HG03378 (cell line): ENCODE results near the gene PUS10.
"Not testable (repeated sequence)": the region's sequence is repeated elsewhere in the genome, so short reads cannot be mapped to it uniquely, and the experiment has no call there.

ENCODE experiments used
- ATAC-seq: cut with Tn5 transposase; IDR thresholded peaks from one replicate; pipeline ENCODE4 v1.9.1; 2021; ENCODE audit warnings: mild to moderate bottlenecking, moderate library complexity; ENCODE audit not compliant: unreplicated experiment

PUS10 gene

DNA sequence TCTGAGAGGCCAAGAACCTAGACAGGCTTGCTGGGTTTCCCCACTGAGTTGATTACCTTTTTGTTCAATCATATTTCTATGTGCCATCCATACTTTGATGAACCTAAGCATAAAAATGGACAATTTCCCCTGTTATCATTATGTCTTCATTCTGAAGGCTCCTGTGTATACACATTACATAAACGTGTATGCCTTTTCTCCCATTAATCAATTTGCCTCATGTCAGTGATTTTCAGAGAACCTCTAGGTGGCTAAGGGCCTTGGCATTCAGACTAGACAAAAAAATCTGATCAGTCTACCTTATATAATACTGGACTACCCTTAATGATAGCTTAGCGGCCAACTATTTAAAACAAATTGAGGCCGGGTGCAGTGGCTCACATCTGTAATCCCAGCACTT lies 4.7 kb downstream of the PUS10 start:
- ATAC-seq: no peak

- not testable (repeated sequence) for ATAC-seq
Measured at GRCh38 chr2:61012303-61012702, 5.8 kb downstream of the PUS10 start.

GRCh38 chr2:61011678-61012077 lies 6.4 kb downstream of the PUS10 start:
- ATAC-seq: no peak

GRCh38 chr2:61009355-61009754 lies 8.7 kb downstream of the PUS10 start:
- no peak for ATAC-seq

DNA sequence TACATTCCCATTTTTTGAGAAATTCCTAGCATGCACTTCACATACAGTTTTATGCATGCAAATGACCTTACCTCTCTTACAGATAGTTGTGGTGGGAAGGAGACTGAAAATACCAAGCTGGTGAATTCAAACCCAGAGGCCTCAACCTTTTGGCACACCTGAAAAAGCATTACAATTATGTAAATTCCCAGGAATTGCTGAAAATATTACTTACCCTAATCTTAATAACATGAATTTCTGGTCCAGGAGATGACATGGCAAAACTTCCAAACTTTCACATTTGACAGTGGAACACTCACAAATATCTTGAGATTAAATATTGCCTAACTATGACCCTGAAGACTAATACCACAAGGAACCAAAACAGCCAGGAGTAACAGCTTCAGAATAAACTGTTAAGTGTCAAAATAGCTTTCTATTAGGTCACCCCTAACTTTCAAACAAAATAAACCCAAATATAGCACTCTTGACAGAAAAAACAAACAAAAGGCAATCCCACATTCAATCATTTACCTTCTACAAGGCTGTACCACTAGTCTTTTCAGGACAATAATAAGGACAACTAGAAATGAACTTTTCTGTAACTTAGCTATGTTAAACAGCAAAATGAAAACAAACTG lies 11.5 kb downstream of the PUS10 start:
- no peak for ATAC-seq

GRCh38 chr2:61005736-61006135 lies 12.3 kb downstream of the PUS10 start:
- no peak for ATAC-seq

DNA sequence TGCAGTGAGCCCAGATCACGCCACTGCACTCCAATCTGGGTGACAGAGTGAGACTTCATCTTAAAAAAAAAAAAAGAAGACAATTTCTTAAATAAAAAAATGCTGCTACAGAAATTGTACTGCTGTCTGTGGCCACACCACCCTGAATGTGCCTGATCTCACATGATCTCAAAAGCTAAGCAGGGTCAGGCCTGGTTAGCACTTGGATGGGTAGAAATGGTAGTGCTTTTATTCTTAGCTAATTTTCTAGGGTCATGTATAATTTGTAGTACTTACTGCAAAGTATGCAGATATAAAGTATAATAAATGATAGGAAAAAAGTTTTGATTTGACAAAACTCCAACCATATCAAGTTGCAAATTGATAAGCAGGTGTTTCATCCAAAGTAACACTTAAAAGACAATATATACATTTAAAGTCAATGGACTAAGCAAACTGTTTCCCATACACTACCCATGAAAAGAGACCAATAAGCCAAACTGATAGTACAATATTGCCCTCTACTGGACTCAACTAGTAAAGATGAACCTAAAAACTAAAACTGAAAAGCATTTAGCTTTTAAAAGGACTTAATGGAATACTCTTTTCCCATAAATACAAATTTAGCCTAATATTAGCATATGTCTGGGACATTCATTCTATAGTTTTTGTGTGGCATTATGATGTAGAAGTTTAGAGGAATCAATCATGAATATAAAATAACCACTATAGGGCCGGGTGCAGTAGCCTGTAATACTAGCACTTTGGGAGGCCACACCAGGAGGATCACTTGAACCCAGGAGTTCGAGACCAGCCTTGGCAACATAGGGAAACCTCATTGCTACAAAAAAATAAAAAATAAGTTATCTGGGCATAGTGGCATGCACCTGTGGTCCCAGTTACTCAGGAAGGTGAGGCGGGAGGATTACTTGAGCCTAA lies 19.2 kb downstream of the PUS10 start:
- ATAC-seq: peak; percentile 64

DNA sequence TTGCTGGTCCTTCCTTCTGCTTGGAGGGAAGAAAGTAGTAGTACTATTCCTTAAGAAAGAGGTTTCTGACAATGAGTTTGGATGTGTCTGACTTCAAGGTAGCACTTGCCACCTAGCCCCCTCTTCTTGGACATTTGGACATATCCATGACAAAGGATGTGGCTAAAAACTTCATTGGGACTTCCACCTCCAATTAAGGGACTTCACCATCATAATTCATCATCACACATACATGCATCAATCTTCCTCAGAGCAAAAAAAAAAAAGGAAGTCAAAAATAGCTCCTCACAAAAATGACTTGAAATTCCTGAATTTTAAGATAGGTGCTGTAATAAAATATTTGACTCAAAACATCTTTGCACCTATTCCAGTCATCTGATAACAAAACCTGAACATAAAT lies 23.9 kb downstream of the PUS10 start:
- ATAC-seq: no peak

DNA sequence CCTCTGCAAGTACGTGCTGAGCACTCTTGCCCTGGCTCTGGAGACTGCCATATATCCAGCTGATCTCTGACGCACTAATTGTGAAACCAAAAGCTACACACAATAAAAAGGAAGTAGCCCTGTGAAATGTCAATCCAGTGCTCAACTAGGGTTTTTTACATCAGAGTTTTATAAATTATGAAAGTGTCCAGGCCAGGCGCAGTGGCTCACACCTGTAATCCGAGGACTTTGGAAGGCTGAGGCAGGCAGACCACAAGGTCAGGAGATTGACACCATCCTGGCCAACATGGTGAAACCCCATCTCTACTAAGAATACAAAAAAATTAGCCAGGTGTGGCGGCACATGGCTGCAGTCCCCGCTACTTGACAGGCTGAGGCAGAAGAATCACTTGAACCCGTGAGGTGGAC lies 25.1 kb downstream of the PUS10 start:
- ATAC-seq: peak; percentile 97

GRCh38 chr2:60991644-60992043 lies 26.4 kb downstream of the PUS10 start:
- ATAC-seq: no peak

GRCh38 chr2:60989259-60989658 lies 28.8 kb downstream of the PUS10 start:
- no peak for ATAC-seq

GRCh38 chr2:60987656-60988055 lies 30.4 kb downstream of the PUS10 start:
- not testable (repeated sequence) for ATAC-seq

GRCh38 chr2:60987041-60987440 lies 31.0 kb downstream of the PUS10 start:
- no peak for ATAC-seq

- peak; percentile 70 for ATAC-seq
Measured at GRCh38 chr2:60984720-60985119, 33.3 kb downstream of the PUS10 start.

GRCh38 chr2:60982066-60982465 lies 36.0 kb downstream of the PUS10 start:
- not testable (repeated sequence) for ATAC-seq

DNA sequence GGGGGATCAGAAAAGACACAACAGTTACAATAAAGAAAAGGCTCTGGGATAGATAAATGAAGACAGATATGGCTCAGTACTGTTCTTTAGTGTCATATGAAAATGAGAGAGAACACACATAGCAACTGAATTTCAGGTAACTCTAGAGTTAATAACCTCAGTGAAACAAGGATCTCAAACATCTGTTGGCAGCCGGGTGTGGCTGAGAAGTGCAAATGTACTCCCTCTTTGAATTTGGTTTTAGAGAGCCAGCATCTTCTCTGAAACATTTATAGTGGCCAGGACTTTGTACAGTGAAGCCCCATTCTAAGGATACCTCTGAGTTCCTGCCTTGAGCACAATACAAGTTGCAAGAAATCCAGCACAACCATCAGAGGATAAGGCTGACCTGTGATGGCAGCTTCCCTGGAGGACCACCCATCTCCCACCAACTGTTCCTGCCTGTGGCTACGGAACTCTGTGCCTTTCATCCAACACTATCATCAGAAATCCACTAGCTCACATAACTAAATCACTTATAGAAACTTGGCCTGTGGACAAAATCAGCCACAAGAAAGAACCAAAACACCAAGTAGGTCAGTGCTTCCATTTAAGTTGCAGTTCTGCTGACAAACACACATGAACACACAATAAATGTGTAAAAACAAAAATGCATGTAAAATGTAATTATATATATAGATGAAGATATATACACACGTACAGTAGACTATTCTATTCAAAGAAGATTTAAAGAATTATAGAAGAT lies 37.8 kb downstream of the PUS10 start:
- ATAC-seq: no peak

GRCh38 chr2:60979231-60979630 lies 38.8 kb downstream of the PUS10 start:
- ATAC-seq: no peak

GRCh38 chr2:60977562-60977895 lies 40.5 kb downstream of the PUS10 start:
- no peak for ATAC-seq

DNA sequence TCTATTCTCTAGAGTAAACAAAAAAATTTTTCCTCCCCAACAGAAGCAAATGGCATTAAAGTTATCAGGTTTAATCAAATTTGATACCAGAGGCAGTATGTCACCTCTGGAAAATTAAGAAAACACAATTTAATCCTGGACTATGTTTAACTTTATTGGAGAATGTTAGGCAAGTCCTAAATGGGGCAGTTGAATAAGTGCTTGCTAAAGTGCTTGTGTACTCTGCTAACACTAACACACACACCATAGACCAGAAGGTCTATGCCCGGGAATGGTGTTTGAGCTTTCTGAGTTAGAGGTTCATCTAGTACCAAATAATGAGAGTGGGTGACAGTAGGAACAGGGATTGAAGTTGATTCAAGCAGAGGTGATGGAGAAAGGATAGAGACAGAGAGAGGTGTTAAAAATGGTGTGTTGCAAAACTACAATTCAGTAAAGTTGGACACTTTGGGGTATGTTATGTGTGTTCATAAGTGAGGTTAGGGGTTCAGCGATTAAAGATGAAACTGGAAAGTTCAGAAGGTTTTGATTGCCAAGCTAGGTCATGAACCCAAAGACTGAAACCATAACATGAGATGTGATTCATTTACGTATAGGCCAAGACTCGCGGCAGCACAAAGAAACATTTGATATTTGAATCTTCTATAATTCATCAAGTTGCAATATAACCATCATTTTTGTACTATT lies 41.0 kb downstream of the PUS10 start:
- ATAC-seq: peak; percentile 55

DNA sequence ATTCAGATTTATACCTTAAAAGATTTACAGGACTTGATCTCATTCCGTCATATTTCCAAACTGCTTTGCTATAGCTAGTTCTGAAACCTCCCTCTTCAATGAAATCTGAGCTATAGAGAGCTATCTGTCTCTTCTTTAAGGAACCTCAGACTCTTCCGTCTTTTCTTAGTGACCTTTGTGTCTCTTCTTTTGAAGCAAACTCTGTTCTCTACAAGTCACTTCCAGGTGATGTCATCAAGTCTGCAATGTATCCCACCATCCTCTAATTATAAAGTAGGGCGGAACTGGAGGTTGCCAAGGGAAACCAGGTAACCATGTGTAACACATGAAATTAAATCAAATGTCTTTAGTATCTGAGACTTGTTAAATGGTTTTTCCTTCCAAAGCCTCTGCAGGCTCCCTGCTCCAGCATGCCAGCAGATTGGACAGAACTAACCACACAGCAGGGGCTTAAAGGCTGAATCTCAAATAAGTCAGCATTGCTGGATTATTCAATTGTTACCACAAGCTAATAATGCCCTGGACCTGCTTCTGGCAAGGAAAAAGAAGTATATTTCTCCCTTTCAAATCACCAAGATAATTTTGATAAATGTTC lies 41.7 kb downstream of the PUS10 start:
- ATAC-seq: no peak

- no peak for ATAC-seq
Measured at GRCh38 chr2:60974652-60975051, 43.4 kb downstream of the PUS10 start.
